AG09319 (cell line): ENCODE data around the gene SPRR5.

Experiments used
- DNase-seq: peaks from one replicate; pipeline ENCODE4 v3.0.0-alpha.2; 2010; ENCODE audit warnings: low read depth; ENCODE audit errors: extremely low read depth
- CTCF ChIP-seq: IDR thresholded peaks from 2 replicates; pipeline ENCODE4 v1.5.1; 2011; ENCODE audit warnings: low read depth, mild to moderate bottlenecking, inconsistent platforms, low read length, moderate library complexity

The SPRR5 gene

DNA sequence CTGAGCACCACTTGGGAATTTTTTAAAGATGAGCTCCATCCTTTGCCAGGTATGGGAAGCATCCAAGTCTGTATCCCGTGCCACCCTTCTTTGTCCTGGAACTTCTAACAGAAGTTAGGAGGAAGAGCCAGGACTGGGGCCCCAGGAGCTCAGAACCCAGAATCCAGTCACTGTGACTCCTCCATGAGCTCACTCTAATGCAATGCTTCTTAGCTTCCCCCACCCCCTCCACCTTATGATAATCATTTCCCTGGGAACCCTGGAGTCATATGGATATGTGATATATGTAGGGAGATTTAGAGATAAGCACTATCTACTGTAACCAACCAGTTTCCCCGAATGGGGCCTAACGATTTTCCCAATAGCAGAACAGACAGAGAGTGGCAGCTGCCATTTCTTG lies 758 bp upstream of the SPRR5 start:
- no peak for DNase-seq
- TF ChIP-seq CTCF = no peak

GRCh38 chr1:152951711-152952110 lies 4.7 kb downstream of the SPRR5 start:
- no peak for TF ChIP-seq CTCF
- no peak for DNase-seq

DNA sequence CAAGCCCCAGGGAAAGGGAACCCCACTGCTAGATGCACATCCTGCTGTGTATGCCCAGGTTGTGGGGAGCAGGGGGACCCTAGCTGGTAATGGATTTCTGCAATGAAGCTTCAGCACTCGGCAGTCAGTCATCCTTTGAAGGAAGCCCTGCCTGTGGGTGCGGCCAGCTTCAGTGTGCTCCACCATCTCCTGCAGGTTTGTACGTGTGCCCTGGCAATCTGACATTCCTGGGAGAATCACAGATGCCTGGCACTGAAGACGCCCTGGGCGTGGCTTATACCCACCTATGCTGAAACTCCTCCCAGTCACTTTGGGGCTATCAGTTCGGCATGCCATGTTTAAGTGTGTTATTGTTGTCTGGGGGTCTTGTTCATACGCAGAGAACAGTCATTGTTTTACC lies 6.8 kb downstream of the SPRR5 start:
- no peak for TF ChIP-seq CTCF
- DNase-seq = no peak

DNA sequence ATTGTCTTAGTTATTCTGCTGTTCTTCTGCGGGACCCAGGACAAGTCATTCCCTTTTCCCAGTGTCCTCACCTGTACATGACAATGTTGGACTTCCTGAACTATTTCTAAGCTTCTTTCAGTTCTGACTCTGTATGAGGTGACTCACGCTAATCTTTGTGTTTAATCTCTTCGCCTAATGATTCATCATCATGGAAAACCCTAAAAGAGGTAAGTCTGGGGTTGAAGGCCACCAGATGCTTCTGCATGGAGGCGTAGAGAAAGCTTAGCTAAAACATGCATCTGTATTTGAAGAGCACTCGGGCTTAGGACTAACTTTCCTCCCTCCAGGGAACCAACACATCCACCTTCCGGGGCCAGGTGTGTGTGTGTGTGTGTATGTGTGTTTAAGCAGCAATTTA lies 7.4 kb downstream of the SPRR5 start:
- no peak for DNase-seq
- TF ChIP-seq CTCF = no peak

GRCh38 chr1:152957561-152957960 lies 10.6 kb downstream of the SPRR5 start:
- no peak for TF ChIP-seq CTCF
- DNase-seq = no peak

DNA sequence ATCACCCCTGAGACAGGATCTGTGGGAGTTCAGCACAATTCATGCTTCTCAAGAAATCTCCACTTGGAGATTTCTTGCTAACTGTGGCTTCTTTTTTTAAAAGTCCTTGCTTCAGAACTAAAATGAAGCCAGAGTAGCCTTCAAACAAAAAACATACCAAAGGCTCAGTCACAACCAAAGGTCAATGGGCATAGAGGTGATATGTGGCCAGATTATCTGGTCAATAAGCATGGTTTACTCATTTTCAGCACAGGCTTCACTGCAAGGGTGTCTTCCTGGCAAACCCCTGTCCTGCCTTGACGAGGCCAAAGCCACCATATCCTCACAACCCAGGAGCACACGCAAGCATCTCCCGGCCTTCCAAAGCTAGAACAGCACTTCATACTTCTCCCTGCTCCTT lies 12.3 kb downstream of the SPRR5 start:
- no peak for DNase-seq
- no peak for TF ChIP-seq CTCF

DNA sequence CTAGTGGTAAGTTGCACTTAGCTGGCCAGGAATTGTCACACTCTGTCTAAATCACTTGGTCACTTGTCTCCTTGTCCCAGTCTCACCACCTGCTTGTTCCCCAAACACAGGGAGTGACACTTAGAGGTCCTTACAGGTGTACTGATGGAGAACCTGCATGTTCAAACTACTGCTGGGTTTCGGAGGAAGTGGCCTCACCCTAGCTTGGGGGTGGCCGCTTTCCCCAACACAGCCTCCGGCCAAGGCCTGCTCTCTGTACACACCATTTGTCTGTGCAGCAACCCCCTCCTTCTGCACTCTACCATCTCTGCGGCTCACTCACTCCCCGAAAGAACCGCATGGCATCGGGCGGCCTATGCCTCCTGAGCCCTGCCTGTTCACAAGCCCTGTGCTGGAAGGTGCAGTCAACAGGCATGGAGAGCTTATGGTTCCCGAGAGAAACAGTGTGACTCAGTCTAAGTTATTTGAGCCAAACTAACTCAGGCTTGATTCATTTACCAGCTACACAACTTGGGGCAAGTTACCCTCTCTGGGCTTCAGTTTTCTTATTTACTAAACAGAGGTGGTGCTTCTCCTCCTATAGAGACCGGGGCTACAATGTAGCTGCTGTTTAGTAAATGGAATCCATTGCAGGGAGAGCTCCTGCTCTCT lies 12.9 kb downstream of the SPRR5 start:
- no peak for DNase-seq
- TF ChIP-seq CTCF = no peak
